HCT116 (cell line): Measurements from ENCODE around the gene PRND.

ENCODE experiments used
- CTCF ChIP-seq, 3 experiments: fragments of 200-600 bp in 1 of 3; sonication (generic) in 1 of 3; IDR thresholded peaks in 2 of 3; conservative IDR thresholded peaks in 1 of 3; 2 replicates each; pipeline ENCODE4 v1.5.1; 2012 to 2017; ENCODE audit warnings: low read depth in 2 of 3, low read length in 2 of 3, antibody characterized with exemption in 1 of 3, borderline replicate concordance in 1 of 3, control low read depth in 1 of 3, mild to moderate bottlenecking in 1 of 3, mixed read lengths in 1 of 3, mixed run types in 1 of 3, moderate library complexity in 1 of 3; ENCODE audit not compliant: insufficient read depth in 1 of 3
- REST ChIP-seq: IDR thresholded peaks from 2 replicates; pipeline ENCODE4 v1.6.1; 2012; ENCODE audit warnings: low read depth
- ZNF274 ChIP-seq: fragments of 200-500 bp; sonication (Bioruptor generic); IDR thresholded peaks from 2 replicates; pipeline ENCODE4 v1.6.1; 2014; ENCODE audit warnings: mild to moderate bottlenecking, low read depth, low read length, inconsistent platforms

- TF ChIP-seq ZNF274, result no peak
- no peak for TF ChIP-seq REST
- TF ChIP-seq CTCF (IDR thresholded peaks at IDR 0.05 in 2 of 3, conservative IDR thresholded peaks at IDR 0.05 in 1 of 3; ENCODE audit: borderline replicate concordance in 1 of 3, insufficient read depth in 1 of 3, low read depth in 2 of 3, low read length in 2 of 3), result no peak
Observed at GRCh38 chr20:4710106-4710475, 11.6 kb upstream of the PRND start.
